Gastrocnemius medialis (tissue), 4 donors: Measurements from ENCODE around the gene EXOC2.

ENCODE experiments used
- POLR2A ChIP-seq, 2 donors: fragments of 450-650 bp; IDR thresholded peaks; one replicate each; pipeline ENCODE4 v1.6.1; 2017; ENCODE audit warnings: antibody characterized with exemption in 2 of 2, mild to moderate bottlenecking in 2 of 2, moderate library complexity in 2 of 2
- TF ChIP-seq, protein P1 (sequence below), 5 experiments: fragments of 450-650 bp in 3 of 5; fragments of 200-600 bp in 2 of 5; sonication (generic) in 2 of 5; IDR thresholded peaks in 4 of 5; conservative IDR thresholded peaks in 1 of 5; 1 replicate in 4 of 5; 2 replicates in 1 of 5; pipeline ENCODE4 v1.5.1; 2016 to 2019; ENCODE audit warnings: antibody characterized with exemption in 5 of 5, mild to moderate bottlenecking in 3 of 5, moderate library complexity in 3 of 5

DNA sequence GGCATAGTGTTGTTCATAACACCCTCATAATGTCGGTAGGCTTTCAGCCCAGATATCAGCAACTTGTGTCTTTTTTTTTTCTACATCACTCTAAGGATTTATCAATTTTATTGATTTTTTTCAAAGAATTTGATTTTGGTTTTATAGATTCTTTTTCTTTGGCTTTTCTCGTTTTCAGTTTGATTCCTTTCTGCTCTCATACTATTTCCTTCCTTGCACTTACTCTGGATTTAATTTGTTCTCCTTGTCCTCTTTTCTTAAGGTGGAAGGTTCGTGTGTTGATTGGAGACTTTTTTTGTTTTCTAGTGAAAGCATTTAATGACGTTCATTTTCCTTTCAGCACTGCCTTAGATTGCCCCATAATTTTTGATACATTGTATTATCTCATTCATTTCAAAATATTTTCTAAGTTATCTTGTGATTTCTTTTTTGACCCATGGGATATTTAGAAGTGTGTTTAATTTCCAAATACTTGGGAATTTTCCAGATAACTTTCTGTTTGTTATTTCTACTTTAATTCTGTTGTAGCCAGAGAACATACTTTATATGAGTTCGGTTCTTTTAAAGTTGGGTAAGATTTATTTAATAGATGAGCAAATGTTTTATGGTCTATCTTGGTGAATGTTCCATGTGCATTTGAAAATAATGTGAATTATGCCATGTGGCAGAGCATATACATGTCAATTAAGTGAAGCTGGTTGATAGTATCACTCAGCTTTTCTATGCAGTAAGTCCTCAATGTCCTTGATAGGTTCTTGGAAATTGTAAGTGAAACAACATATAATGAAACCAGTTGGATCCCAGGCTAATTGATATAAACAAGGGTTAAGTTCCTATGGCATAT, 238.6 kb downstream of the EXOC2 start:
- TF ChIP-seq, protein P1, sequence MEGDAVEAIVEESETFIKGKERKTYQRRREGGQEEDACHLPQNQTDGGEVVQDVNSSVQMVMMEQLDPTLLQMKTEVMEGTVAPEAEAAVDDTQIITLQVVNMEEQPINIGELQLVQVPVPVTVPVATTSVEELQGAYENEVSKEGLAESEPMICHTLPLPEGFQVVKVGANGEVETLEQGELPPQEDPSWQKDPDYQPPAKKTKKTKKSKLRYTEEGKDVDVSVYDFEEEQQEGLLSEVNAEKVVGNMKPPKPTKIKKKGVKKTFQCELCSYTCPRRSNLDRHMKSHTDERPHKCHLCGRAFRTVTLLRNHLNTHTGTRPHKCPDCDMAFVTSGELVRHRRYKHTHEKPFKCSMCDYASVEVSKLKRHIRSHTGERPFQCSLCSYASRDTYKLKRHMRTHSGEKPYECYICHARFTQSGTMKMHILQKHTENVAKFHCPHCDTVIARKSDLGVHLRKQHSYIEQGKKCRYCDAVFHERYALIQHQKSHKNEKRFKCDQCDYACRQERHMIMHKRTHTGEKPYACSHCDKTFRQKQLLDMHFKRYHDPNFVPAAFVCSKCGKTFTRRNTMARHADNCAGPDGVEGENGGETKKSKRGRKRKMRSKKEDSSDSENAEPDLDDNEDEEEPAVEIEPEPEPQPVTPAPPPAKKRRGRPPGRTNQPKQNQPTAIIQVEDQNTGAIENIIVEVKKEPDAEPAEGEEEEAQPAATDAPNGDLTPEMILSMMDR (IDR thresholded peaks at IDR 0.05 in 4 of 5, conservative IDR thresholded peaks at IDR 0.05 in 1 of 5): no peak
- no peak for TF ChIP-seq POLR2A (IDR thresholded peaks at IDR 0.05)
